ENCODE results near the gene TNFAIP3. TPM values are rescaled to one million over a fixed set of nuclear protein-coding genes. Genes with fewer than 3 reads are reported as not detected.

TNFAIP3 gene
- total and polyA plus RNA-seq, 12 donors = 2.9 to 33.3 (median 7.8) TPM

GRCh38 chr6:137848672-137849071, 18.4 kb upstream of the TNFAIP3 start:
- H3K9me3 ChIP-seq = no peaks in the 10 kb centered on the region
- peaks cover 0 to 44% (median 0%) of the 10 kb centered on the region in 9 donors for H3K4me1 ChIP-seq
- H3K27me3 ChIP-seq = no peaks in the 10 kb centered on the region
- intact Hi-C loops (cut with DNase I) = no loop called here
- H3K36me3 ChIP-seq = no peaks in the 10 kb centered on the region
- H3K27ac ChIP-seq = peak overlapping the region in 1 of 10 donors; percentile 52
- WGBS, 2 donors = 70 to 73% methylated on average over 3 of the region's 3 CpGs
- ATAC-seq = no peak
- DNase-seq = no peak
- H3K4me3 ChIP-seq = no peak overlapping the region
- TF ChIP-seq CTCF (IDR thresholded peaks at IDR 0.05) = no peak

- Histone ChIP-seq H3K27me3 (no peaks in the 10 kb centered on the region), H3K9me3 (no peaks in the 10 kb centered on the region), H3K4me3 (no peak overlapping the region), H3K27ac (peak overlapping the region in 1 of 10 donors; percentile 52), H3K36me3 (no peaks in the 10 kb centered on the region), H3K4me1 (peaks cover 0 to 44% (median 0%) of the 10 kb centered on the region in 9 donors)
- no peak for TF ChIP-seq CTCF (IDR thresholded peaks at IDR 0.05)
- 38 to 55% methylated on average over 4 of the region's 4 CpGs for WGBS, 2 donors
- ATAC-seq = peak in 3 of 8 donors; percentile 52 to 65 (median 63)
- DNase-seq = no peak
- intact Hi-C loops (cut with DNase I) = no loop called here
These were observed 17.7 kb upstream of the TNFAIP3 start for GRCh38 chr6:137849181-137849980.

- peak in 1 of 8 donors; percentile 17 for ATAC-seq
- Histone ChIP-seq H3K9me3 (no peaks in the 10 kb centered on the region), H3K4me3 (no peak overlapping the region), H3K27ac (peak overlapping the region in 1 of 10 donors; percentile 52), H3K27me3 (no peaks in the 10 kb centered on the region), H3K4me1 (peaks cover 0 to 44% (median 0%) of the 10 kb centered on the region in 9 donors), H3K36me3 (no peaks in the 10 kb centered on the region)
- 63 to 68% methylated on average over 5 of the region's 5 CpGs for WGBS, 2 donors
- TF ChIP-seq CTCF (IDR thresholded peaks at IDR 0.05) = no peak
- intact Hi-C loops (cut with DNase I) = no loop called here
- no peak for DNase-seq
These were observed 16.9 kb upstream of the TNFAIP3 start for GRCh38 chr6:137849981-137850714.

- H3K36me3 ChIP-seq = no peaks in the 10 kb centered on the region
- H3K9me3 ChIP-seq = no peaks in the 10 kb centered on the region
- no peaks in the 10 kb centered on the region for H3K27me3 ChIP-seq
- peaks cover 0 to 38% (median 0%) of the 10 kb centered on the region in 9 donors for H3K4me1 ChIP-seq
- WGBS, 2 donors = 87 to 88% methylated on average over 4 of the region's 4 CpGs
- ATAC-seq = no peak
- no peak for DNase-seq
- no peak overlapping the region for H3K4me3 ChIP-seq
- no peak overlapping the region for H3K27ac ChIP-seq
- intact Hi-C loops (cut with DNase I) = no loop called here
- TF ChIP-seq CTCF (IDR thresholded peaks at IDR 0.05) = no peak
These were observed 16.1 kb upstream of the TNFAIP3 start for GRCh38 chr6:137850816-137851602.
